ENCODE results near the gene ATG9B.
"Not testable (repeated sequence)": the region's sequence is repeated elsewhere in the genome, so short reads cannot be mapped to it uniquely, and the experiment has no call there.

ATG9B gene

DNA sequence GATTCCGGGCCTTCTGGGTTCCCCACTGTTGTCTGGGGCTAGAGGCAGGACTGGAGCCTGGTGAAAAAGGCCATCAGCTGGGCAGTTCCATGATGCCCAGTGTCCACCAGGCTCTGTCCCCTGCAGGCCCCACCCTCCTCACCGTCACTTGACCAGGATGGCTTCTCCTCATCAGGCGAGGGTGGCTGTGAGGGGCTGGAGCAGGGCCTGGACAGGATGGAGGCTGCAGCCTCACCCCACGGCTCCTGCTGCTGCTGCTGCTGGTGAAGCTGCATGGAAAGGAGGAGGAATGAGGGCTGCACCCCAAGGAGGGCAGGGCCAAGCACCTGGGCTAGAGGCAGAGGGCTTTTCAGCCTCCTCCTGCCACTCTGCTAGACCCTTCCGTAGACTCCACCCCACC is 8.3 kb downstream of the ATG9B start:
- no peak for DNase-seq

DNA sequence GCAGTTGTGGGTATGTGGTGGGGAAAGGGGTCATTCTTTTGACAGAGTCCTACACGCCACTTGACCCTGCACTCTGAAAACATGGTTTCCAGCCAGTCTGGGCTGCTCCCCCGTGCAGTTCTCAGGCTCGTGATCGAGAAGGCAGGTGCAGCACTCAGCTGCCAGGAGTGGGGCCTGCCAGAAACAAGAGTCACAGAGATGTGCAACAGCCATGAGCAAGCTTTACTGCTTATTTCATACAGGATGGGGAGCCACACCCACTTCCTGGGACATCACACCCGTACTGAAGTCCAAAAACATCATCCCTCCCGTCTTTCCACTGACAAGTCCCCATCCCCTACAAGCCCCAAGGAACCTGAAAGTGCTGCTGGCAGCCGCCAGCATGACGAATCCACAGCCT is 9.3 kb downstream of the ATG9B start:
- DNase-seq: no peak

DNA sequence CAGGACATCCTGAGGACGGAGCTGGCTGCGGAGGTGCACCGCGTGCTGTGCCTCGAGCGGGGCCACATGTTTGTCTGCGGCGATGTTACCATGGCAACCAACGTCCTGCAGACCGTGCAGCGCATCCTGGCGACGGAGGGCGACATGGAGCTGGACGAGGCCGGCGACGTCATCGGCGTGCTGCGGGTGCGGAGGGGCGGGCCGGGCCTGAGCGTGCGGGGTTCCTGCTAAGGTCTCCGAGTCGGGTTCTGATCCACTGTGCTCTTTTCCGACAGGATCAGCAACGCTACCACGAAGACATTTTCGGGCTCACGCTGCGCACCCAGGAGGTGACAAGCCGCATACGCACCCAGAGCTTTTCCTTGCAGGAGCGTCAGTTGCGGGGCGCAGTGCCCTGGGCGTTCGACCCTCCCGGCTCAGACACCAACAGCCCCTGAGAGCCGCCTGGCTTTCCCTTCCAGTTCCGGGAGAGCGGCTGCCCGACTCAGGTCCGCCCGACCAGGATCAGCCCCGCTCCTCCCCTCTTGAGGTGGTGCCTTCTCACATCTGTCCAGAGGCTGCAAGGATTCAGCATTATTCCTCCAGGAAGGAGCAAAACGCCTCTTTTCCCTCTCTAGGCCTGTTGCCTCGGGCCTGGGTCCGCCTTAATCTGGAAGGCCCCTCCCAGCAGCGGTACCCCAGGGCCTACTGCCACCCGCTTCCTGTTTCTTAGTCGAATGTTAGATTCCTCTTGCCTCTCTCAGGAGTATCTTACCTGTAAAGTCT is 10.4 kb downstream of the ATG9B start:
- DNase-seq: no peak

DNA sequence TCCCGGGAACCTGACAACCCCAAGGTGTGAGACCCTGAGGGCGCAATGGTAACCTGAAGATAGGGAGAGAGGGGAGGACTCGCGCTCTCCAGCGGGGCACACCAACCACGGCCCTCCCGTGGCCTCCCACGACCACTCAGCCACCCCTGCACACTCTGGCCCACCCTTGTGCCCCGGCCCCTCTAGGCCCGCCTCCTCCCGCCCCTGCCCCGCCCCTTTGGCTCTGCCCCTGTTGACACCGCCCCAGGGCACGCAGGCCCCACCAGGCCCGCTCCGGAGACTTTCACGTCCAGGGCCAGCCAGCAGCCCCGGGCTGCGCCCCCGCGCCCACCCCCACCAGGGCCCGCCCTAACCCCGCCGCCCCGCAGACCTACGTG is 10.9 kb downstream of the ATG9B start:
- DNase-seq: no peak

DNA sequence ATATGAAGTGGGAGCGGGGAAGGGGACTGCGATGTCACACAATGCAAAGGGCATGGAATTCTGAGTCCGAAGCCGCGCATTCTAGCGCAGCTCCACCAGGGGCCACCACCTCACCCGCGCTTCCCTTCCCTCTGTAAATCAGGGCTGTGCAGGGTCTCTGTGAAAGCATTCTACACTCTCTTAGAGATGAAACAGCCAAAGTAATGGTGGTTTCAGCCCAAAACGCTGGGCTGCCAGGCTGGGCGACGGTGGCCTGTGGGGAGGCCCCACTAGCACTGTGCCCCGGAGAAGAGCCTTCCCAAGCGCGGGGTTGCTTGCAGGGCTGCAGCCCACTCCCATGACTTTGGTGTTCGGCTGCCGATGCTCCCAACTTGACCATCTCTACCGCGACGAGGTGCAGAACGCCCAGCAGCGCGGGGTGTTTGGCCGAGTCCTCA is 11.4 kb downstream of the ATG9B start:
- no peak for DNase-seq

DNA sequence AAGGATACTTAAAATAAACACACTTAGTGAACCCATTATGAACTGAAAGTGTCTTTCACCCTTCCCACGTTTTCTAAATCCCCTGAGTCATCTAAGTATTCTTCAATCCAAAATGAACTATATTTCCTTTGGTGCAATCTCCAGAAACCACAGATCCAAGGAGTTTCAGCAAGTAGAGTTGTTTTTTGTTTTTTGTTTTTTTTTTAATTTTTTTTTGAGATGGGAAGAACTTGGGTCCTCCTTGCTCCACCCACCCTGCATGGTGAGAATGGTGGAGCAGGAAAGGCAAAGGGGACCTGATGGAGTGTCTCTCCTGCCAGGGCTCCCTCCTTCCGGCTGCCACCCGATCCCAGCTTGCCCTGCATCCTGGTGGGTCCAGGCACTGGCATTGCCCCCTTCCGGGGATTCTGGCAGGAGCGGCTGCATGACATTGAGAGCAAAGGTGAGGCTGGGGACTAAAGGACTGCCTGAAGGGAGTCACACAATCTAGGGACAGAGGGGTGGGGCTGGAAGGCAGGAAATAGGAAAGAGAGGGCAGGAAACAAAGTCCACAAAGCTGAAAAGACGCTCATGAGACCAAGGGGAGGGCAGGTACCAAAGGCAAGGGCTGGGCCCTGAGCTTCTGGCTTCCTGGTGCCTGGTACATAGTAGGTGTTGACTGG is 12.1 kb downstream of the ATG9B start:
- DNase-seq: no peak

DNA sequence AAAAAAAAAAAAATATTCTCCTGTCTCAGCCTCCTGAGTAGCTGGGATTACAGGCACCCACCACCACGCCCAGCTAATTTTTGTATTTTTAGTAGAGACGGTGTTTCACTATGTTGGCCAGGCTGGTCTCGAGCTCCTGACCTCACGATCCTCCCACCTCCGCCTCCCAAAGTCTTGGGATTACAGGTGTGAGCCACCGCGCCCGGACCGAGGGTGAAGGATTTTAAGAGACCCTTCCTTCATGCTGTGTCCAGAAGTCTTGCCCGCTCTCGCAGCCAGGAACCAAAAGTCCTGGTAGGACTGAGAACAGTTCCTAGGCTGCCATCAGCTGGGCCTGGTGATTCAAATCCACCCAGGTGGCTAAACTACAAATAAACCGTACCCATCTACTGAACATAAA is 12.7 kb downstream of the ATG9B start:
- not testable (repeated sequence) for DNase-seq

DNA sequence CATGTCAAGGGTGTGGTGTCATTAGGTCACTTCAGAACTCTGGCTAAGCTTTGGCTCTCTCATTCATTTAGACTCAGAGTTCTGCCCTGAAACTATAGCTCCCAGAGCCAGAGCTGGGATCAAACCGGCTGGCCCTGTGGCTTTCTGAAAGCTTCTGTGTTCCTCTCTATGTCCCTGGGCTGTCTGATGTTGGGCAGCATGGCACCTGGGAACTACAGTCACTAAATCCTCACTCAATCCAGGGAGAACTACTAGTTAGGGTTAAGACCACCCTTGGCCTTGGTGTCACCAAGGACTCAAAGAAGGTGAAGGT is 13.2 kb downstream of the ATG9B start:
- no peak for DNase-seq

DNA sequence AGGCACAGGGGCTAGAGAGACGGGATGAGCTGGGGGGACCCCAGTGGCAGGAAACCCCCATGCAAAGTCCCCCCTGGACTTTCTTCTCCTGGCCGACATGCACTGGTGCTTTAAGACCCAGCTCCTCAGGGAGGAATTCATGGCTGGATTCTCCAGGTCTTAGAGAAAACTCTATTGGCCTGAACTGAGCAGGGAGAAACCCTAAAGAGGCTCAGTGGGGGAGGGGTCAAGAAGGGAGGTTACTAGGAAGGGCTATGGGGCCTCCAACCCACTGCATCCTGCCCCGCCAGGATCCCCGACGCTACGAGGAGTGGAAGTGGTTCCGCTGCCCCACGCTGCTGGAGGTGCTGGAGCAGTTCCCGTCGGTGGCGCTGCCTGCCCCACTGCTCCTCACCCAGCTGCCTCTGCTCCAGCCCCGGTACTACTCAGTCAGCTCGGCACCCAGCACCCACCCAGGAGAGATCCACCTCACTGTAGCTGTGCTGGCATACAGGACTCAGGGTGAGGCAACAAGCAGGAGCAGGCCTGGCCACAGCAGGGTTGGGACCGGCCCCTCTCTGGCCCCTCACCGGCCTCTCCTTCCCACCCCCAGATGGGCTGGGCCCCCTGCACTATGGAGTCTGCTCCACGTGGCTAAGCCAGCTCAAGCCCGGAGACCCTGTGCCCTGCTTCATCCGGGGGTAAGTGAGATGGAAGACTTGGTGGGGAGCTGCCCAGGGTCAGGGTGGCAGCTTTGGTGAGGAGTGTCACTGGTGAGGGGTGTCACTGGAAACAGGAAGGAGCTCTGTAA is 13.8 kb downstream of the ATG9B start:
- no peak for DNase-seq

DNA sequence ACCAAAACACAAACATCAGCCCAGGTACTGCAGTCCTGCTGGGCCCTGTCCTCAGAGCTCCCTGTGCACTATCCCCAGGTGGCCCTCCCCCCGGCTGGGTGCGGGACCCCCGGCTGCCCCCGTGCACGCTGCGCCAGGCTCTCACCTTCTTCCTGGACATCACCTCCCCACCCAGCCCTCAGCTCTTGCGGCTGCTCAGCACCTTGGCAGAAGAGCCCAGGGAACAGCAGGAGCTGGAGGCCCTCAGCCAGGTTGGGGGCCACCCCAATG is 14.3 kb downstream of the ATG9B start:
- no peak for DNase-seq

DNA sequence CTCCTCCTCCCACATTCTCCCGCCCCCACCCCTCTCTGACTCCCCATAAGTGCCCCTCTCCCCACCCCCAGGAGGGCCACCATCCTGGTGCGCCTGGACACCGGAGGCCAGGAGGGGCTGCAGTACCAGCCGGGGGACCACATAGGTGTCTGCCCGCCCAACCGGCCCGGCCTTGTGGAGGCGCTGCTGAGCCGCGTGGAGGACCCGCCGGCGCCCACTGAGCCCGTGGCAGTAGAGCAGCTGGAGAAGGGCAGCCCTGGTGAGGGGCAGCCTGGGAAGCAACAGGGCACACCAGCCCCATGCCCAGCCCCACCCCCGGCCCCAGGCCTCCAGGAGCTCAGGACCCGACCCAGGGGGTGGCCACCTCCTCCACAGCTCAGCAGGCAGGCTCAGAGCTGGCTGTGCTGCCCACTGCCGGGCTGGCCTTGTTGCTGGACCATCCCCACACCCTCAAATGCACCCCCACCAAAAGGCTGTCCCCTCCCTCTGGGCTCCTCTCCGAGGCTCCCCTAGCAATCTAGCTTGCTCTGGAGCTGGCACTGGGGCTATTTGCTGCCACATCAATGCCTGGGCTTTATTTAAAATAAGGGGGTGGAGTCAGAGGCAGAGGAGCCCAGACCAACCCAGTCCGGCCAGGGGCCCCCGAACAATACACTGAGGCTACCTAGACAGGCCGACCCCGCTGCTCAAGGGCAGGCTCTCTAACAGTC is 14.8 kb downstream of the ATG9B start:
- DNase-seq: no peak

DNA sequence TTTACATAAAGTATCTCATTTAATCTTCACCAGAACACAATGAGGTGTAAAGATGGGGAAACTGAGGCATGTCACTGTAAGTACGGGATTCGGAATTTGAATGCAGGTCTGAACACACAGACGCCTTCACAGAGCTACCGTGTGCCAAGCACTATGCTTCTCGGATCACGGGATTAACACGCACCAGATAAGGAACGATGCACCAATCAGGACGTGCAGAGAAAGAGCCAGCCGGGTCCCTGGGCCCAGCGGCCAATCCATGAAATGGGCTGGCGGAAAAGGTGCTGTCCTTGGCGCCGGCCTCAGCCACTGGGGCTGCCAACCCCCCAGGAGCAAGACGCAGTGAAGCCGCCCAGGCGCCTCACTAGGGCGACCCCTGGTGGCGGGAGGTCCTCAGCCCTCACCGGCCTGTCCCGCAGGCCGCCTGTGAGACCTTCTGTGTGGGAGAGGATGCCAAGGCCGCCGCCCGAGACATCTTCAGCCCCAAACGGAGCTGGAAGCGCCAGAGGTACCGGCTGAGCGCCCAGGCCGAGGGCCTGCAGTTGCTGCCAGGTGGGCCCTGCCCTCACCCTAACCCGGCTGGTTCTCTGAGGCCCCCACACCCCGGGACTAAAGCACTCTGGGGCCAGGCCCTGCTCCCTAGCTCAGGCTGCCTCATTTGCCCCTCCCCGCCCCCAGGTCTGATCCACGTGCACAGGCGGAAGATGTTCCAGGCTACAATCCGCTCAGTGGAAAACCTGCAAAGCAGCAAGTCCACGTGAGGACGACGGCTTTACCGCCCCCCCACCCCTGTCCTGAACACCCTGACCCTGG is 15.6 kb downstream of the ATG9B start:
- no peak for DNase-seq

DNA sequence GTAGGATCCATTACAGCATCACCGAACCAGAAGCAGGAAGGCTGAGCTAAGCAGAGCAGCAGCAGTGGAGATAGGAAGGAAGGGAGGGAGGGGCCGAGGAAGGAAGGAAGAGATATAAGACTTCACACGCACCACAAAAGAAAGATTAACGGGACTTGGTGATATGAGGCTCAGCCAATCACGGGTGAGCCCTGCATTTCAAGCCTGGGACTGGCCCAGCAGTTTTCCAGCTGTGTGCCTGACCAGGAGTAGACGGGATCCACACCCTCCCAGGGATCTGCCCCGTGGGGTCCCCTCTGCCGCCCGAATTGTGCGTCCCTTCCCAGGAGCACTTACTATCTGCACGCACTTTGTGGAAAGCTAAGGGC is 16.2 kb downstream of the ATG9B start:
- no peak for DNase-seq

DNA sequence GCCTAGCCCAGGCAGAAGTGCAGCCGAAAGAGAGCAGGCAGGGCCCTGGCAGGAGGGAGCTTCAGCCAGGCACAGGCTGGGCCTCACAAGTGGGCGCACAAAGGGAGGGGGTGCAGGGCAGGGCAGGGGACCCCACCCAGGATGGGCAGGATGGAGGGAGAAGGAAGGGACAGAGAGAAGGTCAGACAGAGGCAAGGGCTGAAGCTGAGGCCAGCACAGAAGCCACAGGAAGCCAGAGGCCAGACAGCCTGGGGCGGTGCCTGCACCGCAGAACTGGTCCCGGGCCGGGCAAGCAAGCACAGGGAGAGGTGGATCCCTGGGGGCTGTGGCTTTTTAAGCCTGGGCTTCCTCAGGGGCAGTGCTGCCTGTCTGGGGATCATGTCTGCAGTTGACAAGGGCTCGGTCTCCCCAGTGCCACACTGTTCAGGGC is 16.8 kb downstream of the ATG9B start:
- no peak for DNase-seq

DNA sequence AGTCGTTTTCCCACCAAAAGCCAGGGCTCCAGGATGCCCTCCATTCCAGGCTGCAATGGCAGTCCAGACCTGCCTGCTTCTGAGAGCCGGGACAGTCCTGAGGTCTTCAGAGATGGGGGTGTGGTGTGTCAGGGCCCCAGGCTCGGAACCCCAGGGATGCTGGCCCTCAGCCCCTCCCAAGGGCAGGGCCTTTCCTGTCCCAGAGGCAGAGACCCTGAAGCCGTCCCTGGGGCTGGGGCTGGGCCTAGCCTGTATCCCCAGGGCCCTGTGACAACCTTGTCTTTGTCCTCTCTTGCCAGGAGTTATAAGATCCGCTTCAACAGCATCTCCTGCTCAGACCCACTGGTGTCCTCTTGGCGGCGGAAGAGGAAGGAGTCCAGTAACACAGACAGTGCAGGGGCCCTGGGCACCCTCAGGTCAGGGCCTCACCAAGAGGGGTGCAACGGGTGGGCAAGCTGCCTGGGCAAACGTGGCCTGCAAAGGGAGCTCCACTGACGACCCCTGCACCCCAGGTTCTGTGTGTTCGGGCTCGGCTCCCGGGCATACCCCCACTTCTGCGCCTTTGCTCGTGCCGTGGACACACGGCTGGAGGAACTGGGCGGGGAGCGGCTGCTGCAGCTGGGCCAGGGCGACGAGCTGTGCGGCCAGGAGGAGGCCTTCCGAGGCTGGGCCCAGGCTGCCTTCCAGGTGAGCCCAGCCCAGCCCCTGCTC is 17.5 kb downstream of the ATG9B start:
- DNase-seq: no peak

DNA sequence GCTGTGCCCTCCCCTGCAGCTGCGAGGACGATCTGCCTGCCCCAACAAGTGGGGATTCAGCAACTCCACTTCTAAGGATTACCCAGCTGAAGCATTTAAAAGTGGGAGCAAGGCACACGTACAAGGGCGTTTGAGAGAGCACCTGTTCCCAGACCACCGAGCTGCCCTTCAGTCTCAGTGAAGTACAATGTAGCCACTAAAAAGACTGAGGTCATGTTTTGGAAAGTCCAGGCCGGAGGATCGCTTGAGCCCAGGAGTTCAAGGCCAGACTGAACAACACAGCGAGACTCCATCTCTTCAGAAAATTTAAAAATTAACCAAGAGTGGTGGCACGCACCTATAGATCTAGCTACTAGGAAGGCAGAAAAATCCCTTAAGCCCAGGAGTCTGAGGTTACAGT is 18.7 kb downstream of the ATG9B start:
- DNase-seq: no peak

DNA sequence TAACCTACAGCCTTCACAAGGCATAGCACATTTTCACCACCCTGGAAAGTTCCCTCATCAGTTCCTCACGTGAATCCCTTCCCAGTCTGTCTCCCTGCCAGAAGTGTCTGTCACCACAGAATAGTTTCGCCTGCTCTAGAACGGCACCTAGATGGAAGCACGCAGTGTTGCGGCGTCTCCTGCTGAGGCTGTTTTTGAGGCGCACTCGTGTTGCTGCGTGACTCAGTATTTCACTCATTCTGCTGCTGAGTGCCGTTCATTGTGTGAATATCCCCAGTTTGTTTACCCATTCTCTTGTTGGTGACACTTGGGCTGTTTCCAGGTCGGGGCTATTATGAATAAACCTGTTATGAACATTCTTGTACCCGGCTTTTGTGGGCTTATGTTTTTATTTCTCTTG is 20.7 kb downstream of the ATG9B start:
- no peak for DNase-seq

DNA sequence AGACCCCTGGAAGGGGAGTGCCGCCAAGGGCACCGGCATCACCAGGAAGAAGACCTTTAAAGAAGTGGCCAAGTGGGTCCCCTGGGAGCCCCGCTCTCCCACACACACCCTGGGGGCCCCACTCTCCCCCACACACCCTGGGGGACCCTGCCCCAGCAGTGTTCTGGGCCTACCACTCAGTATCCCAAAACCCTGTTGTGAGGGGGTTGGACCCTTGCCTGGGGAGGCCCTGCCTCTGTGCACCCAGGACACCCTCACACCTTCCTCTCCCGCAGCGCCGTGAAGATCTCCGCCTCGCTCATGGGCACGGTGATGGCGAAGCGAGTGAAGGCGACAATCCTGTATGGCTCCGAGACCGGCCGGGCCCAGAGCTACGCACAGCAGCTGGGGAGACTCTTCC is 22.7 kb downstream of the ATG9B start:
- DNase-seq: no peak

DNA sequence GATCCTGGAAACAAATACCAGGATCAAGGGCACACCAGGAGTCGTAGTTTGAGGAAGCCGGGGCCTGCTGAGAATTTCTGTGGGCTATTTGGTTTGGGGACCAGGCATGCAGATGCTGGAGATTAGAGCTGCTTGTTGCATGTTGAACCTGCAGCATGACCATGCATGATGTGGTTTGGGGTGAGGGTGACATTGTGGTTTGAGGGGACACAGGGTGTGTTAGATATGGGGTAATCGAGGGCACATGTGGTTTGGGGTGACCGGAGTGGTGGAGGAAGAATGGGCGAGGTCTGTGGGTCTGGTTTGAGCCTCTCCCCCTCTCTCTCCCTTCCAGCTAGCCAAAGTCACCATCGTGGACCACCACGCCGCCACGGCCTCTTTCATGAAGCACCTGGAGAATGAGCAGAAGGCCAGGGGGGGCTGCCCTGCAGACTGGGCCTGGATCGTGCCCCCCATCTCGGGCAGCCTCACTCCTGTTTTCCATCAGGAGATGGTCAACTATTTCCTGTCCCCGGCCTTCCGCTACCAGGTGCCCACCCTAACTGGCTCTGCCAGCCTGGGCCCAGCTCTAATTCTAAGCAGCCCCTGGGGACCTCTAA is 23.3 kb downstream of the ATG9B start:
- DNase-seq: no peak

DNA sequence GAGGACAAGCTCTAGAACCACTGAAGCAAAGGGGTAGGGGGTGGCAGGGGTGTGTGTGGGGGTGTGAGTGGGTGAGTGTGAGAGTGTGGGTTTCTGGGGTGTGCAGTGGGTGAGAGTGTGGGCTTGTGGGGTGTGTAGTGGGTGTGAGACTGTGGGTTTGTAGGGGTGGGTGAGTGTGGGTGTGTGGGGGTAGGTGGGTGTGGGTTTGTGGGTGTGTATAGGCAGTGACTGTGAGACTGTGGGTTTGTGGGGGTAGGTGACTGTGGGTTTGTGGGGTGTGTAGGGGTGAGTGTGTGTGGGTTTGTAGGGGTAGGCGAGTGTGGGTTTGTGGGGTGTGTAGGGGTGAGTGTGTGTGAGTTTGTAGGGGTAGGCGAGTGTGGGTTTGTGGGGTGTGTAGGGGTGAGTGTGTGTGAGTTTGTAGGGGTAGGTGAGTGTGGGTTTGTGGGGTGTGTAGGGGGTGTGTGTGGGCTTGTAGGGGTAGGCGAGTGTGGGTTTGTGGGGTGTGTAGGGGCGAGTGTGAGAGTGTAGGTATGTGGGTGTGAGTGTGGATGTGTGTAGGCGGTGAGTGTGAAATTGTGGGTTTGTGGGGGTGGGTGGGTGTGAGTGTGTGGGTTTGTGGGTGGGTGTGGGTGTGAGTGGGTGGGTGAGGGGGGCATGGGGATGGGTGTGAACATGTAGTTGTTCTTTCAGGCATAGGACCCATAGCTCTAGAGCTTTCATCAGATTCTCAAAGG is 24.6 kb downstream of the ATG9B start:
- DNase-seq: no peak

DNA sequence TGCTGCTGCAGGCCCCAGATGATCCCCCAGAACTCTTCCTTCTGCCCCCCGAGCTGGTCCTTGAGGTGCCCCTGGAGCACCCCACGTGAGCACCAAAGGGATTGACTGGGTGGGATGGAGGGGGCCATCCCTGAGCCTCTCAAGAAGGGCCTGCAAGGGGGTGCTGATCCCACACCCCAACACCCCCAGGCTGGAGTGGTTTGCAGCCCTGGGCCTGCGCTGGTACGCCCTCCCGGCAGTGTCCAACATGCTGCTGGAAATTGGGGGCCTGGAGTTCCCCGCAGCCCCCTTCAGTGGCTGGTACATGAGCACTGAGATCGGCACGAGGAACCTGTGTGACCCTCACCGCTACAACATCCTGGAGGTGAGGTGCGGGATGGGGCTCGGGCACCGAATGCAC is 25.3 kb downstream of the ATG9B start:
- DNase-seq: no peak

All from NCI-H1694 (cell line).